Measurements from ENCODE around the gene SLC27A5.
"Not testable (repeated sequence)": the region's sequence is repeated elsewhere in the genome, so short reads cannot be mapped to it uniquely, and the experiment has no call there.

SLC27A5 gene

GRCh38 chr19:58474291-58474996 lies 37.3 kb downstream of the SLC27A5 start:
- Histone ChIP-seq H3K9me3 (ENCODE audit: control insufficient read depth in 2 of 2, low read length in 2 of 2) (no peaks in the 10 kb centered on the region), H3K27ac (ENCODE audit: low read length) (peak overlapping the region; percentile 18), H3K4me1 (ENCODE audit: control insufficient read depth, insufficient read depth, low read length) (peaks cover 21% of the 10 kb centered on the region), H3K27me3 (ENCODE audit: control insufficient read depth in 1 of 2, insufficient read depth in 2 of 2, low read length in 2 of 2) (no peaks in the 10 kb centered on the region), H3K36me3 (ENCODE audit: control insufficient read depth in 2 of 2, insufficient read depth in 2 of 2, low read length in 2 of 2) (peaks cover 7 to 28% of the 10 kb centered on the region in 2 donors), H3K4me3 (ENCODE audit: low read length in 2 of 2) (no peak overlapping the region), H3K9ac (ENCODE audit: low read length in 2 of 2) (no peak overlapping the region)

GRCh38 chr19:58473775-58474174 lies 38.0 kb downstream of the SLC27A5 start:
- Histone ChIP-seq H3K9me3 (ENCODE audit: control insufficient read depth in 2 of 2, low read length in 2 of 2) (no peaks in the 10 kb centered on the region), H3K4me3 (ENCODE audit: low read length in 2 of 2) (no peak overlapping the region), H3K36me3 (ENCODE audit: control insufficient read depth in 2 of 2, insufficient read depth in 2 of 2, low read length in 2 of 2) (peaks cover 9 to 24% of the 10 kb centered on the region in 2 donors), H3K27ac (ENCODE audit: low read length) (no peak overlapping the region), H3K9ac (ENCODE audit: low read length in 2 of 2) (no peak overlapping the region), H3K4me1 (ENCODE audit: control insufficient read depth, insufficient read depth, low read length) (peaks cover 21% of the 10 kb centered on the region), H3K27me3 (ENCODE audit: control insufficient read depth in 1 of 2, insufficient read depth in 2 of 2, low read length in 2 of 2) (no peaks in the 10 kb centered on the region)

GRCh38 chr19:58471736-58472135 lies 40.1 kb downstream of the SLC27A5 start:
- no peak overlapping the region for H3K4me3 ChIP-seq (ENCODE audit: low read length in 2 of 2)
- H3K9ac ChIP-seq (ENCODE audit: low read length in 2 of 2) = no peak overlapping the region
- peaks cover 9 to 24% of the 10 kb centered on the region in 2 donors for H3K36me3 ChIP-seq (ENCODE audit: control insufficient read depth in 2 of 2, insufficient read depth in 2 of 2, low read length in 2 of 2)
- no peaks in the 10 kb centered on the region for H3K9me3 ChIP-seq (ENCODE audit: control insufficient read depth in 2 of 2, low read length in 2 of 2)
- H3K27ac ChIP-seq (ENCODE audit: low read length) = no peak overlapping the region
- H3K4me1 ChIP-seq (ENCODE audit: control insufficient read depth, insufficient read depth, low read length) = peaks cover 22% of the 10 kb centered on the region
- no peaks in the 10 kb centered on the region for H3K27me3 ChIP-seq (ENCODE audit: control insufficient read depth in 1 of 2, insufficient read depth in 2 of 2, low read length in 2 of 2)

GRCh38 chr19:58470837-58471543 lies 40.8 kb downstream of the SLC27A5 start:
- not testable (repeated sequence) for H3K9ac ChIP-seq (ENCODE audit: low read length in 2 of 2); H3K27ac ChIP-seq (ENCODE audit: low read length); H3K27me3 ChIP-seq (ENCODE audit: control insufficient read depth in 1 of 2, insufficient read depth in 2 of 2, low read length in 2 of 2); H3K4me3 ChIP-seq (ENCODE audit: low read length in 2 of 2); H3K9me3 ChIP-seq (ENCODE audit: control insufficient read depth in 2 of 2, low read length in 2 of 2)
- Histone ChIP-seq H3K4me1 (ENCODE audit: control insufficient read depth, insufficient read depth, low read length) (peaks cover 22% of the 10 kb centered on the region), H3K36me3 (ENCODE audit: control insufficient read depth in 2 of 2, insufficient read depth in 2 of 2, low read length in 2 of 2) (peaks cover 9 to 24% of the 10 kb centered on the region in 2 donors)

GRCh38 chr19:58469241-58470013 lies 42.4 kb downstream of the SLC27A5 start:
- Histone ChIP-seq H3K36me3 (ENCODE audit: control insufficient read depth in 2 of 2, insufficient read depth in 2 of 2, low read length in 2 of 2) (peaks cover 9 to 24% of the 10 kb centered on the region in 2 donors), H3K4me1 (ENCODE audit: control insufficient read depth, insufficient read depth, low read length) (peaks cover 12% of the 10 kb centered on the region), H3K9me3 (ENCODE audit: control insufficient read depth in 2 of 2, low read length in 2 of 2) (no peaks in the 10 kb centered on the region), H3K9ac (ENCODE audit: low read length in 2 of 2) (no peak overlapping the region), H3K27ac (ENCODE audit: low read length) (no peak overlapping the region), H3K27me3 (ENCODE audit: control insufficient read depth in 1 of 2, insufficient read depth in 2 of 2, low read length in 2 of 2) (no peaks in the 10 kb centered on the region), H3K4me3 (ENCODE audit: low read length in 2 of 2) (no peak overlapping the region)

- peak overlapping the region in 1 of 2 donors; percentile 51 for H3K9ac ChIP-seq (ENCODE audit: low read length in 2 of 2)
- H3K27me3 ChIP-seq (ENCODE audit: control insufficient read depth in 1 of 2, insufficient read depth in 2 of 2, low read length in 2 of 2) = no peaks in the 10 kb centered on the region
- H3K4me3 ChIP-seq (ENCODE audit: low read length in 2 of 2) = peak overlapping the region; percentile 29 to 70
- peaks cover 9 to 22% of the 10 kb centered on the region in 2 donors for H3K36me3 ChIP-seq (ENCODE audit: control insufficient read depth in 2 of 2, insufficient read depth in 2 of 2, low read length in 2 of 2)
- H3K9me3 ChIP-seq (ENCODE audit: control insufficient read depth in 2 of 2, low read length in 2 of 2) = no peaks in the 10 kb centered on the region
- no peak overlapping the region for H3K27ac ChIP-seq (ENCODE audit: low read length)
- peaks cover 12% of the 10 kb centered on the region for H3K4me1 ChIP-seq (ENCODE audit: control insufficient read depth, insufficient read depth, low read length)
Measured at GRCh38 chr19:58468216-58468839, 43.5 kb downstream of the SLC27A5 start.

- Histone ChIP-seq H3K36me3 (ENCODE audit: control insufficient read depth in 2 of 2, insufficient read depth in 2 of 2, low read length in 2 of 2) (peaks cover 9 to 12% of the 10 kb centered on the region in 2 donors), H3K9me3 (ENCODE audit: control insufficient read depth in 2 of 2, low read length in 2 of 2) (no peaks in the 10 kb centered on the region), H3K4me1 (ENCODE audit: control insufficient read depth, insufficient read depth, low read length) (peaks cover 12% of the 10 kb centered on the region), H3K4me3 (ENCODE audit: low read length in 2 of 2) (peak within 1 kb of the TSS; percentile 86 to 88), H3K9ac (ENCODE audit: low read length in 2 of 2) (peak within 1 kb of the TSS; percentile 78 to 83), H3K27ac (ENCODE audit: low read length) (peak within 1 kb of the TSS; percentile 41), H3K27me3 (ENCODE audit: control insufficient read depth in 1 of 2, insufficient read depth in 2 of 2, low read length in 2 of 2) (no peaks in the 10 kb centered on the region)
Measured at GRCh38 chr19:58466760-58467589, 44.8 kb downstream of the SLC27A5 start, which contains the start of gene ZNF324. Gene ZNF324 (plus strand): TSS chr19:58467080. CDS start chr19:58469186, 2,106 bp downstream.

GRCh38 chr19:58466089-58466759 lies 45.6 kb downstream of the SLC27A5 start:
- Histone ChIP-seq H3K9me3 (ENCODE audit: control insufficient read depth in 2 of 2, low read length in 2 of 2) (no peaks in the 10 kb centered on the region), H3K4me1 (ENCODE audit: control insufficient read depth, insufficient read depth, low read length) (peaks cover 12% of the 10 kb centered on the region), H3K4me3 (ENCODE audit: low read length in 2 of 2) (peak overlapping the region; percentile 86 to 88), H3K36me3 (ENCODE audit: control insufficient read depth in 2 of 2, insufficient read depth in 2 of 2, low read length in 2 of 2) (peaks cover 9 to 11% of the 10 kb centered on the region in 2 donors), H3K27me3 (ENCODE audit: control insufficient read depth in 1 of 2, insufficient read depth in 2 of 2, low read length in 2 of 2) (no peaks in the 10 kb centered on the region), H3K27ac (ENCODE audit: low read length) (peak overlapping the region; percentile 41), H3K9ac (ENCODE audit: low read length in 2 of 2) (peak overlapping the region; percentile 51 to 60)

GRCh38 chr19:58460039-58460438 lies 51.8 kb downstream of the SLC27A5 start:
- Histone ChIP-seq H3K27me3 (ENCODE audit: control insufficient read depth in 1 of 2, insufficient read depth in 2 of 2, low read length in 2 of 2) (no peaks in the 10 kb centered on the region), H3K9ac (ENCODE audit: low read length in 2 of 2) (no peak overlapping the region), H3K4me1 (ENCODE audit: control insufficient read depth, insufficient read depth, low read length) (no peaks in the 10 kb centered on the region), H3K27ac (ENCODE audit: low read length) (no peak overlapping the region), H3K4me3 (ENCODE audit: low read length in 2 of 2) (no peak overlapping the region), H3K36me3 (ENCODE audit: control insufficient read depth in 2 of 2, insufficient read depth in 2 of 2, low read length in 2 of 2) (peaks cover 4 to 13% of the 10 kb centered on the region in 2 donors), H3K9me3 (ENCODE audit: control insufficient read depth in 2 of 2, low read length in 2 of 2) (no peaks in the 10 kb centered on the region)

Measured in stomach smooth muscle (tissue), 2 donors.